SU-DHL-6 (cell line): ENCODE measurements around the gene SEC22A.

ENCODE experiments used
- EZH2phosphoT487 ChIP-seq: fragments of 200-600 bp; sonication (generic), shearing (Covaris generic); conservative IDR thresholded peaks from 2 replicates; pipeline ENCODE4 v1.6.1; 2018; ENCODE audit warnings: mild to moderate bottlenecking, antibody characterized with exemption, low read length, moderate library complexity, mixed read lengths
- TF ChIP-seq, protein P1 (sequence below): fragments of 200-600 bp; sonication (generic); IDR thresholded peaks from one replicate; pipeline ENCODE4 v1.5.1; 2017; ENCODE audit warnings: antibody characterized with exemption, mild to moderate bottlenecking, low read length, moderate library complexity; ENCODE audit not compliant: insufficient read depth, poor library complexity, severe bottlenecking

DNA sequence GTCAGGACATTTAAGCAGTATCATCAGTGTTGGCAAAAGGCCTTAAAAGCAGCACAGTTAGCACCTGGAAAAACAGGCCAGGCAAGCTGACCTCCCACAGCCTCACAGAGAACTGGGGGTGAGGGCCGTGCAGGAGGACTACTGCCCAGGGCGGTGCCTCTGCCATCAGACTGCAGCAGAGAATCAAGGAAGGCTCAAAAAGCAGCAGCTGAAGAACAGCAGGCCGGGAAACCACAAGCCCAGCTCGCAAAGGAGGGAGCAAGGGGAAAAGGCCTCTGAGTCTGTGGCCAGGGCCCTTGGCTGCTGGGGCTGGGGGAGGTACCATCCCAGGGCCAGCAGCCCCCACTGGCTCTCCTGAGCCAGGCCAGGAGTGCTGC, 84.2 kb downstream of the SEC22A start:
- TF ChIP-seq, protein P1, sequence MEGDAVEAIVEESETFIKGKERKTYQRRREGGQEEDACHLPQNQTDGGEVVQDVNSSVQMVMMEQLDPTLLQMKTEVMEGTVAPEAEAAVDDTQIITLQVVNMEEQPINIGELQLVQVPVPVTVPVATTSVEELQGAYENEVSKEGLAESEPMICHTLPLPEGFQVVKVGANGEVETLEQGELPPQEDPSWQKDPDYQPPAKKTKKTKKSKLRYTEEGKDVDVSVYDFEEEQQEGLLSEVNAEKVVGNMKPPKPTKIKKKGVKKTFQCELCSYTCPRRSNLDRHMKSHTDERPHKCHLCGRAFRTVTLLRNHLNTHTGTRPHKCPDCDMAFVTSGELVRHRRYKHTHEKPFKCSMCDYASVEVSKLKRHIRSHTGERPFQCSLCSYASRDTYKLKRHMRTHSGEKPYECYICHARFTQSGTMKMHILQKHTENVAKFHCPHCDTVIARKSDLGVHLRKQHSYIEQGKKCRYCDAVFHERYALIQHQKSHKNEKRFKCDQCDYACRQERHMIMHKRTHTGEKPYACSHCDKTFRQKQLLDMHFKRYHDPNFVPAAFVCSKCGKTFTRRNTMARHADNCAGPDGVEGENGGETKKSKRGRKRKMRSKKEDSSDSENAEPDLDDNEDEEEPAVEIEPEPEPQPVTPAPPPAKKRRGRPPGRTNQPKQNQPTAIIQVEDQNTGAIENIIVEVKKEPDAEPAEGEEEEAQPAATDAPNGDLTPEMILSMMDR: no peak
- no peak for TF ChIP-seq EZH2phosphoT487
